Measurements from ENCODE around the gene RASIP1. TPM values are rescaled to one million over a fixed set of nuclear protein-coding genes. Genes with fewer than 3 reads are reported as not detected.
"Not testable (repeated sequence)": the region's sequence is repeated elsewhere in the genome, so short reads cannot be mapped to it uniquely, and the experiment has no call there.

The RASIP1 gene, protein sequence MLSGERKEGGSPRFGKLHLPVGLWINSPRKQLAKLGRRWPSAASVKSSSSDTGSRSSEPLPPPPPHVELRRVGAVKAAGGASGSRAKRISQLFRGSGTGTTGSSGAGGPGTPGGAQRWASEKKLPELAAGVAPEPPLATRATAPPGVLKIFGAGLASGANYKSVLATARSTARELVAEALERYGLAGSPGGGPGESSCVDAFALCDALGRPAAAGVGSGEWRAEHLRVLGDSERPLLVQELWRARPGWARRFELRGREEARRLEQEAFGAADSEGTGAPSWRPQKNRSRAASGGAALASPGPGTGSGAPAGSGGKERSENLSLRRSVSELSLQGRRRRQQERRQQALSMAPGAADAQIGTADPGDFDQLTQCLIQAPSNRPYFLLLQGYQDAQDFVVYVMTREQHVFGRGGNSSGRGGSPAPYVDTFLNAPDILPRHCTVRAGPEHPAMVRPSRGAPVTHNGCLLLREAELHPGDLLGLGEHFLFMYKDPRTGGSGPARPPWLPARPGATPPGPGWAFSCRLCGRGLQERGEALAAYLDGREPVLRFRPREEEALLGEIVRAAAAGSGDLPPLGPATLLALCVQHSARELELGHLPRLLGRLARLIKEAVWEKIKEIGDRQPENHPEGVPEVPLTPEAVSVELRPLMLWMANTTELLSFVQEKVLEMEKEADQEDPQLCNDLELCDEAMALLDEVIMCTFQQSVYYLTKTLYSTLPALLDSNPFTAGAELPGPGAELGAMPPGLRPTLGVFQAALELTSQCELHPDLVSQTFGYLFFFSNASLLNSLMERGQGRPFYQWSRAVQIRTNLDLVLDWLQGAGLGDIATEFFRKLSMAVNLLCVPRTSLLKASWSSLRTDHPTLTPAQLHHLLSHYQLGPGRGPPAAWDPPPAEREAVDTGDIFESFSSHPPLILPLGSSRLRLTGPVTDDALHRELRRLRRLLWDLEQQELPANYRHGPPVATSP
- 0.27 and 0.30 TPM in 2 replicates for total RNA-seq

DNA sequence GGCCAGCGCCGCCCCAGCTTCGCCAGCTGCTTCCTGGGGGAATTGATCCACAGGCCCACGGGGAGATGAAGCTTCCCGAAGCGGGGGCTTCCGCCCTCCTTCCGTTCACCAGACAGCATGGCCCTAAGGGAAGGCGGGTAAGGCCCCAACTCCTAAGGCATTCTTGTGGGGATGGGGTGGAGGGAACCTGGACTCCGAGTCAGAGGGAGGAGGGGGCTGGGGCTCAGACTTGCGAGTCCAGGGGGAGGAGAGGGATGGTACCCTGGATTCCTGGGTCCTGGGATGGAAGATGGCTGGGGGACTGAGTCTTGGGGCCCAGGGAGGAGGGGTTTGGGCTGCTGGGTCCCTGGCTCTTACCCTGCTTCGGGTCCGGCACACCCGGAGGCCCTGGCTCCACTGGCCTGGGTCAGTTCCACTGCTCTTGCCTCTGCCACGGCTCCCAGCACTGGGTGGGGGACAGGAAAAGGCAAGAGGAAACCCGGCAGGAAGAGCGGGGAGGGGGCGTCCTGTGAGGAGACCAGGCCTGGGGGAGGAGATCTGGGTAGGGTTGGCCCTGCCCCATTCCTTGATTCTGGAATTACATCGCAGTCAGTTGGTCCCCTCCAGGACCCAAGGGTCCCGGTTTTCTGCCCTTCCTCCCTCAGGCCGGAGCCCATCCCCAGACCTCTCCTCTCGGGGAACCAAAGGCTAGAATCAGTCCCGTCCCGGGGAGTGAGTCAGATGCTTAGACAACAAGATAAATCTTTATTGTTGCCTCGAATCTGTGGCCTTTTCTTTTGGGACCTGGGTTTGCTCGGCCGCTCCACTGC, at the start of gene RASIP1:
RASIP1 (minus strand) TSS at position 447 of the 809 bp plus-strand sequence; CDS start at position 119, 328 bp downstream.
- intact Hi-C loops (cut with micrococcal nuclease) = no loop called here

DNA sequence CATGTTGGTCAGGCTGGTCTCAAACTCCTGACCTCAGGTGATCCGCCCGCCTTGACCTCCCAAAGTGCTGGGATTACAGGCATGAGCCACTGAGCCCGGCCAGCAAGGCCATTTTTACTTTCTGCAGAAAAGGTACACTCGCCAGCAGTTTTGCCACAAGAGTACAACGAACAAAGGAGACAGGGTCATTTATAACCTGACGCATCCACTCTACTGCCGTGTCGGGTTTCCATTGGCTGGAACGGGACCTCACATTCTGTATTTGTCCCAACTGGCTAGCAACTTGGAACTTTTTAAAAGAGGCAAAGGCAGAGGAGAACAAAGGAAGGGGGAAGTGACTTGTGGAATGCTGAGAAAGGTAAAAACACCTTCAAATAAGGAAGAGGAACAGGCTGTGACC, 46.9 kb upstream of the RASIP1 start:
- intact Hi-C loops (cut with micrococcal nuclease) = not testable (repeated sequence)

DNA sequence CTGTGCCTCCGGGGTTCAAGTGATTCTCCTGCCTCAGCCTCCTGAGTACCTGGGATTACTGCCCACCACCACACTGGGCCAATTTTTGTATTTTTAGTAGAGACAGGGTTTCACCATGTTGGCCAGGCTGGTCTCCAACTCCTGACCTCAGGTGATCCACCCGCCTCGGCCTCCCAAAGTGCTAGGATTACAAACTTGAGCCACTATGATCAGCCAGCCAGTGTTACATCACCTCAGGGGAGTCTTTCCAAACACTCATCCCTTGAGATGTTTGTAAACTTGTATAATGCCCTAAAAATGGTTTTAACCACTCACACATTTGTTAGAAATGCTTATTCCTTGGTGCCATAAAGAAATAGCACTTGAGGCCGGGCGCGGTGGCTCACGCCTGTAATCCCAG, 46.0 kb upstream of the RASIP1 start:
- intact Hi-C loops (cut with micrococcal nuclease) = not testable (repeated sequence)

DNA sequence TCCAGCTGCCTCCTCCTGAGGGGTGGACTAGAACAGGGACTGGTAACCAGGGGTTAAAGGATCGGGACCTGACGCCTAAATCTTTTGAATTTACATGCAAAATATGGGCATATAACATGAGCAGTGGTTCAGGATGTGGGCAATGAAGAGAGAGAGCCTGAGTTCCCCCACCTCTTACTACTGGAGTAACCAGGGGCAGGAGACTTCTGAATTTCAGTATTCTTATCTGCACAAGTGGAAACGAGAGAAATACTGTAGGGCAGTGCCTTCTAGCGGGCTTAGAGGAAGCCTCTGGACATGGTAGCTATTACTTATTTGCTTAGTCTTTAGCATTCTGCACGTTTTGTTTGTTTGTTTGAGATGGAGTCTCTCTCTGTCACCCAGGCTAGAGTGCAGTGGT, 44.1 kb upstream of the RASIP1 start:
- intact Hi-C loops (cut with micrococcal nuclease) = no loop called here

DNA sequence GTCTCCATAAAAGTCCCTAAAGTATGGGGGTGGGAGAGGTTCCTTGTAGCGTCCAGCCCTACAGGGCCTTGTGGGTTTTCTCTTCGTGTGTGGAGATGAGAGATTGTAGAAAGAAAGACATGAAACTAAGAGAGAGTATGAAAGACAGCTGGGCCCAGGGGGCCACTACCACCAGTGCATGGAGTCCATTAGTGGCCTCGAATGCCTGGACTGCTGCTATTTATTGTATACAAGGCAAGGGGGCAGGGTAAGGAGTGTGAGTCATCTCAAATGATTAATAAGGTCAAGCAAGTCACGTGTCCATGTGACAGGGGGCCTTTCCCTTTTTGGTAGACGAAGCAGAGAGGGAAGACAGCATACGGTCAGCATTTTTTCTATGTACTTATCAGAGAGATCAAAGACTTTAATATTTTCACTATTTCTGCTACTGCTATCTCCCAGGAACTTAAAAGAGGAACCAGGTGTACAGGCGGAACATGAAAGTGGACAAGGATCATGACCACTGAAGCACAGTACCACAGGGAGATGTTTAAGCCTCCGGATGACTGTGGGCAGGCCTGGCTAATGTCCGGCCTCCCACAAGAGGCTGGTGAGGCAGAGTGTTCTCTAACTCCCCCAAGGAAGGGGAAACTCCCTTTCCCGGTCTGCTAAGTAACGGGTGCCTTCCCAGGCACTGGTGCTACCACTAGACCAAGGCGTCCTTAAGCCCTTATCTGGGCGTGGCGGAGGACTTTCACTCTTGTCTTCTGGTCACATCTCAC, 40.4 kb upstream of the RASIP1 start:
- intact Hi-C loops (cut with micrococcal nuclease) = no loop called here

DNA sequence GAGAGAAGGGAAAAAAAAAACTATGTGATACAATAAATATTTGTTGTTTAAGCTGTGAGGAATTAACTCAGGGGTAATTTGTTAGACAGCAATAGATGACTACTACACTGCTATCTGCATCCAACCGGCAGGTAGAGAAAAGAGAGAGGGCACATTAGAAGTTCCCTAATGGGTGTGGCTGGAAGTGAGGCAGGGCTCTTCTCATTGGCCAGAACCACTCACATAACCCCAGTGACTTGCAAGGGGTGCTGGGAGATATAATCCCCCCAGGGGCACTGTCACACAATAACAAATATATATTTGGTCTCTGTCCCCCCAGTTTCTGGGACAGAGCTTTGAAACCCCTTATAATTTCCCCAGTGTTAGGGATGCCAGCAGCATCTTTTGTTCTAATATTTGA, 39.2 kb upstream of the RASIP1 start:
- intact Hi-C loops (cut with micrococcal nuclease) = no loop called here

DNA sequence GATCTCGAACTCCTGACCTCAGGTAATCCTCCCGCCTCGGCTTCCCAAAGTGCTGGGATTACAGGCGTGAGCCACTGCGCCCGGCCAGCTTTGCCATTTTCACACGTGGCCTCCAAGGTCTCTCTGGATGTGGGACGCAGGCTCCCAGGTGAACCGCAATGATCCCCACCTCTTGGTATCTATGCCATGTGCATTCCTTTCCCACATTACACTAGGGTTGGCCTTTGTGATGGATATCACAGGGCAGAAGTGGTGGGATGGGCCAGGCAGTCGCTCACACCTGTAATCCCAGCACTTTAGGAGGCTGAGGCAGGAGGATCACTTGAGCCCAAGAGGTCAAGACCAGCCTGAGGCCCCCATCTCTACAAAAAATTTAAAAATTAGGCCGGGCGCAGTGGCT, 37.3 kb upstream of the RASIP1 start:
- intact Hi-C loops (cut with micrococcal nuclease) = no loop called here

DNA sequence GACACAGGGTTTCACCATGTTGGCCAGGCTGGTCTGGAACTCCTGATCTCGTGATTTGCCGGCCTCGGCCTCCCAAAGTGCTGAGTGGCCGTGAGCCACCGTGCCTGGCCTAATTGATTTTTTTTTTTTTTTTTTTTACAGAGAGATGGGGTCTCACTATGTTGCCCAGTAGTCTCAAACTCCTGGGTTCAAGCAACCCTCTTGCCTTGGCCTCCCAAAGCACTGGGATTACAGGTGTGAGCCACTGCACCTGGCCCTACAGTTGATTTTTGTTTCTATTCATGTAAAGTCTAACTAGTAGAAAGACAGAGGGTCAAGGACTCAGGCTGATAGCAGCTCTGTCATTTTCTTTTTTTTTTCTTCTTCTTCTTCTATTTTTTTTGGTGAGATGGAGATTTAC, 36.7 kb upstream of the RASIP1 start:
- intact Hi-C loops (cut with micrococcal nuclease) = no loop called here

DNA sequence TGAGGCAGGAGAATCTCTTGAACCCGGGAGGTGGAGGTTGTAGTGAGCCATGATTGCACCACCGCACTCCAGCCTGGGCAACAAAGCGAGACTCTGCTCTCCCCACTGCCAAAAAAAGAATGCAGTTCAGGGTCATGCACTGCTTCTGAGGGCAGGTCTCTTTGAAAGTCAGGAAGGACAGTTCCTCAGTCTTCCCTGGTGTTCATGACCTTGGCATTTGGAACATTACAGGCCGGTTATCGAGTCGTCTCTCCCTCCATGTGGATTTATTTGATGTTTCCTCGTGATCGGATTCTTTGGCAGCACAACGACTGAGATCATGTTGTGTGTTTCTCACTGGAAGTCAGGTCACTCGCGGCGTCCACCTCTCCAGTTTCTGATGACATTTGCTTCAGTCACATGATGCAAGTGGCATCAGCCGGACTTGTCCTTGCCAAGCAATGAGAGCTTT, 32.1 kb upstream of the RASIP1 start:
- intact Hi-C loops (cut with micrococcal nuclease) = no loop called here

DNA sequence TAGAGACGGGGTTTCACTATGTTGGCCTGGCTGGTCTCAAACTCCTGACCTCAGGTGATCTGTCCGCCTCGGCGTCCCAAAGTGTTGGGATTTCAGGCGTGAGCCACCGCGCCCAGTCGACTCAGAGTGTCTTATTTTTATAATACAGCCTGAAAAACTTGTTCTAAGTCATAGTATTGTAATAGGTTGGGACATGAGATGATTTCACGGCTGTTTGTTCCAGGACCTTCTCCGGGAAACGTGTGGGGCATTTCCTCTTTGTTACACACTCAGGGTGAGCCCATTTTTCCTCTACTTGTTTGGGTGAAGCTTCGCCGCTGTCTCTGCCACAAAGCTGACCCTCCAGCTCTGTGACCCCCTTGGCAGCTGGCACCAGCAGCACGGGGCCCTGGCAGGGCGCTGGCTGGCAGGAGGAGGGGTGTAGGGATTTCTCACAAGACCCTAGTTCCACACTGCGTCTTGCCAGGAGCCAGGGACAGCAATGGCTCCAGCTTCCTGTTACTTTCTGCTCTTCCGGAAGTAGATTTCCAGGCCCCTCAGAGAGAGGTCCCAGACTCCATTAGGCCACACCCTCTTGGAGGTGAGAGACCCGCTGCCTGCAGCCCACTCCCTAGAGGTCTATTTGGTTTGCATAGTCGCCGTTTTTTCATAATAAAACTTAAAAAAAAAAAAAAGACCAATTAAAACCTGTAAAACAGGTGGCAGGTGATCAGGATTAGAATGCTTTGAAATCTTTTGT, 30.5 kb upstream of the RASIP1 start:
- intact Hi-C loops (cut with micrococcal nuclease) = no loop called here

DNA sequence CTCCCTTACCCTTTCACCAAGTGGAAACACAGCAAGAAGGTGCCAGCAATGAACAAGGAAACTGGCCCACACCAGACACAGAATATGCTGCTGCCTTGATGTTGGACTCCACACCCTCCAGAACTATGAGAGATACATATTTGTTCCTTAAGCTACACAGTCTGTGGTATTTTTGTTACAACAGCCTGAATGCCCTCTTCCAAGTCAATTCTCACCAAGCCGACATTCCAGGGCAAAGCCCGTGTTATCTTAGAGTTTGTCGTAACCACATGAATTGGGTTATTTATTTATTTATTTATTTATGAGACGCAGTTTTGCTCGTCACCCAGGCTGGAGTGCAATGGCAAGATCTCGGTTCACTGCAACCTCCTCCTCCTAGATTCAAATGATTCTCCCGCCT, 29.9 kb upstream of the RASIP1 start:
- intact Hi-C loops (cut with micrococcal nuclease) = no loop called here

DNA sequence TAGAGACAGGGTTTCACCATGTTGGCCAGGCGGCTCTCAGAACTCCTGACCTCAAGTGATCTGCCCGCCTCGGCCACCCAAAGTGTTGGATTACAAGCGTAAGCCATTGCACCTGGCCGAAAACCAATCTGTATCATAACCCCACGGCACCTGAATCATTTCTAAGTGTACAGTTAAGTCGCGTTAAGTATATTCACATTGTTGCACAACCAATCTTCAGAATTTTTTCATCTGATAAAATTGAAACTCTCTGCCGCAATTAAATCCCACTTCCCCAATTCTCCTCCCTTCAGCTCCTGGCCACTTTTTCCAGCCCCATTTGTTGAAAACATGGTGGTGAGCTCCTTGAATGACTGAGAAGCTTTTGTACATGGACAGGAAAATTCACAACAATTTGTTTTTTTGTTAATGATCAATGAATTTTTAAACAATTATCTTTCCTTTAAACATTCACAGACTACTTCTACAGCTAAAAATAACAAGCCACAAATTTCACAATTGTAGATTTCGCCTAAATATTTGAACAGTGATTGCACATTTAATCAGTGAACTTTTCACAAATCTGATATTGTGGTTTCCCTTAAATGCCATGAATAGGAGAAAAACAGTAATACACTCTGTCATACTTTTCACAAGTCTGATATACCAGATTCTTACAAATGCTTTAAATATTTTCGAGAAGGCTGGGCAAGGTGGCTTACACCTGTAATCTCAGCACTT, 28.7 kb upstream of the RASIP1 start:
- intact Hi-C loops (cut with micrococcal nuclease) = no loop called here

DNA sequence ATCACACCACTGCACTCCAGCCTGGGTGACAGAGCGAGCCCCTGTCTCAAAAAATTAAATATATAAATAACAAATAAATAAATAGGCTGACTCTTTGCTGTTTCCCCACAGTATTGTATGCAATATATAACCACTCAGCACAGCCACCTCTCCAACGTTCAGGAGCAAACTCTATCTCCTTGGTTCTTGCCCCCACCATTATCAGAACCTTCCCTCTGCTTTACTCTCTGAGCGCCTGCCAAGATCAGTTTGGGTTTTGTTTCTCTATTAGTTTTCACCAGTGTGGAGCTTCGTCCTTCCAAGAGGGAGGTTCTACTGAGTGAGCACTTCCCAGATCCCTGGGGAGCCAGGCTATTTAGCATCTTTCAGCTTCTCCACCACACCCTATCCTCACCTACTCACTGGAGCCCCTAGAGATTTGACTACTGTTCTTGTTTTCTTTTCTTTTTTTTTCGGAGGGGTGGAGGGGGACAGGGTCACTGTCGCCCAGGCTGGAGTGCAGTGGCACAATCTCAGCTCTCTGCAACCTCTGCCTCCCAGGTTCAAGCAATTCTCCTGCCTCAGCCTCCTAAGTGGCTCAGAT, 27.9 kb upstream of the RASIP1 start:
- intact Hi-C loops (cut with micrococcal nuclease) = not testable (repeated sequence)

DNA sequence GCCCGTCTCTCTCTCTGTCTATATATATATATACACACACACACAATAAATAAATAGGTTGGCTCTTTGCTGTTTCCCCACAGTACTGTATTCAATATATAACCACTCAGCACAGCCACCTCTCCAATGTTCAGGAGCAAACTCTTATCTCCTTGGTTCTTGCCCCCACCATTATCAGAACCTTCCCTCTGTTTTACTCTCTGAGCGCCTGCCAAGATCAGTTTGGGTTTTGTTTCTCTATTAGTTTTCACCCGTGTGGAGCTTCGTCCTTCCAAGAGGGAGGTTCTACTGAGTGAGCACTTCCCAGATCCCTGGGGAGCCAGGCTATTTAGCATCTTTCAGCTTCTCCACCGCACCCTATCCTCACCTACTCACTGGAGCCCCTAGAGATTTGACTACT, 25.4 kb upstream of the RASIP1 start:
- intact Hi-C loops (cut with micrococcal nuclease) = not testable (repeated sequence)

DNA sequence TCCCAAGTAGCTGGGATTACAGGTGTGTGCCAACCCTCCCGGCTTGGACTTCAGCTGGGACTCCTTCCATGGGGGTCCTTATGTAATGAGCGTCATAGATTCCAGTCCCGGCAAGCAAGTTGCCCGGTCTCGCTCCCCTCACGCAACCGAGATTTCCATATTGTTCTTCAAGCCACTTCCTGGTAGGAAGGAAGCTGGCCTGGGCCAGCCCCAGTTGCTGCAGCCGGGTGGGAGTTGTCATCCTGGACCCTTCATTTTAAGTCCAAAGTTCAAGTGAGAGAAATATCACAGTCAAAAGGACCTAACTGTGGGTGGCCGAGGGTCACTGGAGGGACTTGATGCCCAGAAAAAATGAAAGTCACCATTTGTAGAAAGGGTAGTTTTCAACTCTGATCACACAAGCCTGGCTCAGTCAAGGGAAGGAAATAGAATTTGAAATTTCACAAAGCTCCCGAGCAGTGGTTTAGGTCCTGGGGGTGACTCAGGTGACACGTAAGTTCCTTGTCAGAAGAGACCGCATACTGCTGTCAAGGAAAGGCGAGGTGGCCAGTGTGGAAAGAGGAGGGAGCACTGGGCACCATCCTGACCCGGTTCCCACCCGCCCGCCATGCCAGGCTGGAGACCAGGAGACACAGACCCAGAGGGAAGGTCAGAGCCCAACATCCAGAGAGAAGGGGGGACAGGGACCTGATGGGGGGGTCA, 20.2 kb upstream of the RASIP1 start:
- intact Hi-C loops (cut with micrococcal nuclease) = no loop called here

DNA sequence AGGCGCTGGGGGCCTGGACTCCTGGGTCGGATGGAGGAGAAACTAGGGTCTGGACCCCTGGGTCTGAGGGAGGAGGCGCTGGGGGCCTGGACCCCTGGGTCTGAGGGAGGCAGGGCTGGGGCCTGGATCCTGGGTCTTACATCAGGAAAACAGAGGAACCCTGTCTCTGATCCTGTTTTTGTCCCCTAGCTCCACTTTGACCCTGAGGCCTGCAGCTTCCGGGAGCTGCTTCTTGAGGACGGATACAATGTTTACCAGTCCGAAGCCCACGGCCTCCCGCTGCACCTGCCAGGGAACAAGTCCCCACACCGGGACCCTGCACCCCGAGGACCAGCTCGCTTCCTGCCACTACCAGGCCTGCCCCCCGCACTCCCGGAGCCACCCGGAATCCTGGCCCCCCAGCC, 17.3 kb upstream of the RASIP1 start:
- intact Hi-C loops (cut with micrococcal nuclease) = no loop called here

DNA sequence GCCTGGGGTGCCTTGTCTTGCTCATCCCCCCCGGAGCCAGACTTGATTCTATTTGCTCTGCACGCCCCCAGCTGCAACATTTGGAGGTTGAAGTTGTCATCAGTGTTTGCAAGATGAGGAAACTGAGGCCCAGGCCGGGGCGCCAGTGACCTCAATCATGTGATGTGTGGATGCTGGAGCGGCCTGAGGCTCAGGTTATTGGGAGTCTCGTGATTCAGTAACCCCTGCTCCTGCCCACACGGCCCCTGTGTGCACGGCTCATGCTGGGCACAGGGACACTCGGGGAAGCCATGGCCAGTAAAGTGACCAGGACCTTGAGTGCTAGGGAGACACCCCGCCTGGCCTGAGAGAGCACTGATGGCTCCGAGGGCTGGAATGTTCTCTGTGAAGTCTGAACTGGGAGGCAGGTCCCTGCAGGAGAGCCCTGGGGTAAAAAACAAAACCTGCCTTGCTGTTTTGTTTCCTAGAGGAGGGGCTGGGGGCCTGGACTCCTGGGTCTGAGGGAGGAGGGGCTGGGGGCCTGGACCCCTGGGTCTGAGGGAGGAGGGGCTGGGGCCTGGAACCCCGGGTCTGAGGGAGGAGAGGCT, 16.8 kb upstream of the RASIP1 start:
- intact Hi-C loops (cut with micrococcal nuclease) = no loop called here

DNA sequence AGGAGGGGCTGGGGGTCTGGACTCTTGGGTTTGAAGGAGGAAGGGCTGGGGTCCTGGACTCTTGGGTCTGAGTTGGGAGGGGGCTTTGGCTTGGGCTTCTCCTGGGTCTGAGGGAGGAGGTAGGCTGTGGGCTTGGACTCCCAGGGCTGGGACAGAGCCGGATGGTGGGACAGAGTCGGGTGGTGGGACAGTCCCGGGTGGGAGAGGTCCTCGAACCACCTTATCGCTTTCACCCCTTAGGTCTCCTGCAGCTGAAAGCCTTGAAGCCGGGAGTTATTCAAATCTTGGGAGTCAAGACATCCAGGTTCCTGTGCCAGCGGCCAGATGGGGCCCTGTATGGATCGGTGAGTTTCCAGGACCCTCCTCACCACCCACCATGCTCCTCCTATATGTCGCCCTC, 16.3 kb upstream of the RASIP1 start:
- intact Hi-C loops (cut with micrococcal nuclease) = no loop called here

Data from T-helper 2 cell treated with Interferon-gamma antibody and Interleukin-4, amounts not matched to agents 100 ng/mL and 5 ng/mL, for 36 hours (primary cell).